Activated gamma-delta T cell treated with Interleukin-2 at 50 U/mL for 16 hours (primary cell): ENCODE data around the gene IFIT2.
"Not testable (repeated sequence)": the region's sequence is repeated elsewhere in the genome, so short reads cannot be mapped to it uniquely, and the experiment has no call there.

Experiments used
- DNase-seq: peaks from one replicate; pipeline ENCODE4 v3.0.0-alpha.2; 2020

IFIT2 gene

DNA sequence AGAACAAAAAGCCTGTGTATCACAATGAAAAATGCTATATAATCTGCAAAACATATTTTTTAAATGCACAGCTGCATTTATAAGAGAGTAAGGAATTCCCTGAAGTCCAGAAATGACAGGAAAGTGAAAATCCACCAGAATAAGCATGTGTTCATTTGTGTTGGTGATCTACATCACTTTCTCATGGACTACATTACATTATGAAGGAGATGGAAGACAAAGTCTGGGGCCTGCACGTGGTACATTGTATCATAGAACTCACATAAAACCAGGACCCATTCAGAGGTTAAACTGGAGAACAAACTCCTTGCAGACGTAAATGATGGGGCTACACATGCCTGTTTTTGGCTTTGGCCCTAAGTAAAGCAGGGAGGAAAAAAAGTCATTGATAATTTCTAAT is 42.3 kb downstream of the IFIT2 start:
- no peak for DNase-seq

DNA sequence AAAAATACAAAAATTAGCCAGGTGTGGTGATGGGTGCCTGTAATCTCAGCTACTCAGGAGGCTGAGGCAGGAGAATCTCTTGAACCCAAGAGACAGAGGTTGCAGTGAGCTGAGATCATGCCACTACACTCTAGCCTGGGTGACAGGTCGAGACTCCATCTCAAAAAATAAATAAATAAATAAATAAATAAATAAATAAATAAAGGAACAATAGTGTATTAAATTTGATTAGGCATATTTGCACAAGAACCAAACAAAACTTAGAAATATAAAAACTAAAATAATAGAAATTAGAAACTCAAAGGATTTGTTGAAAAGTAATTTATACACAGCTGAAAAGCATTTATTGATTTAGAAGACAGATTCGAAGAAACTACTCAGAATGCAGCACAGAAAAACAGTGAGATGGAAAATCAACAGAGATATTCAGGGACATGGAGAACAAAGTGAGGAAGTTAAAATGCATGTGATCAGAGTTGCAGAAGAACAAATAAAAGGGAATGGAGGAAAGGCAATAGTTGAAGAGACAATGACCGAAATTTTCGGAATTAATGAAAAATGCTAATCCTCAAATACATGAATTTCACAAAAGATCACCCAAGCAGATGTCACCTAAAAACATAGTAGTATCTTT is 43.6 kb downstream of the IFIT2 start:
- no peak for DNase-seq

DNA sequence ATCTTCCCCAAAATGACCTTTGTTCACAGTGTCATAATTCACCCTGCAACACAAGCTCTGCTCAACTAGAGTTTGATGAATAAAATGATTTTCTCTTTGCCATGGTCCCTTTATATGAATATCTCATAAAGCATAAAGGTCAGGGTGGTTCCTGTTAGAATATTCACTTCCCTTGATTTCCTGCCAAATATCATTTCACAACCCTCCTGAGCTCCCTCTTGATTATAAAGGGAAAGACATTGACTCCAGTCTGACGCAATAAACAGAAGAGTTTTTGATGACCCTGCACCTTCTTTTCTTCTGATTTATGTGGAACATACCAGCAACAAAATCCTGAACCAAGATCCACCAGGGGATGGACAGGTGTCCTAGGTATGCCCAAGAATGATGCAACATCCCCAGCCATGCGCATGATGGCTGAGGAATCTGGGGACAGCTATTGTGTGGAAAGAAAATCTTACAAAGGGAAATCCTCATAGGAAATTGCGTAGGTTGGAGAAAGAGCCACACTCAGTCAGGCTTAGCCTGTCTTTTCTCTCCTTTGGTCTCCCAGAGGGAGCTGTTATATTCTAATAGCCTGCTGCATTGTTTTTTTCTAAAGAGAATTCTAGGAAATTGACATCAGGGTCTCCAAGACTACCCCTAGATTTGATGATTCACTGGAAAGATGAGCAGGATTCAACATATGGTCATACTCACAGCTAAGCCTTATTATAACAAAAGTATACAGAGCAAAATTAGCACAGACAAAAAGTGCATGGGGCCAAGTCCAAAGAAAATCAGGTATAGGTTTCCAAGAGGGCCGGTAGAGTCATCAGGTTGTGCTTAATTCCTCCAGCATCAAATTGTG is 44.8 kb downstream of the IFIT2 start:
- DNase-seq, result no peak

DNA sequence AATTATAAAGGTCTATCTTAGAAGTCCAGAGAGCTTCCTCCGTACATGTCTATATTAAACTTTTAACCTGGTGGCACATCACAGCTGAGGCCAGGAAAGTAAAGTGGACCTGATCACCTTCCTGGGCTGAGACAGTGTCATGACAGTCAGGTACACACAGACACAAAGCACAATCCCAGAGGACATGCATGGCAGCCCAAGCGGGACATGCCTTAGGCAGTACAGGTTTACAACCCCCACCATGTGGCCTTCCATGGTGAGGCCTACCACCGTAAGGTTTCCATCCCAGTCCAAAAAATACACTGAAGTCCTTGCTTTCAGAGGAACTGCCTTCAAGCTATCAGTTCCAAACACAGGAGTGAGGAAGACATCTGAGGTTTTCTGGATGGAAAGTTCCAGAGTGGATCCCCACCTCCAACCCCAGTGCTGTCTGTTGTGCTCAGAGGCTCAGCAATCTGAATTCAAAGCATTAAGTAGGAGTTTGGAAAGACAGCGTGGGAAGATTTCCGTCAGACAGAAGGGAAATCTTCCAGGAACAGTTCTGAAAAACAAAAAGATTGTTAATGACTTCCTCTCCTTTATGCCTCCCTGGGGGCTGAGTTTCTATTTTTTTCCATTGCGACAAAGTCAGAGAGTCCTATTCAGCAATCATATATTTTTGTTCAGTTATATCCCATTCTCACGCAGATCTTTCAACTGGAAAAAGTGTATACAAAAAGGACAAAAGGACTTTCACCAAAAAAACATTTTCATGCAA is 46.0 kb downstream of the IFIT2 start:
- DNase-seq, result no peak

GRCh38 chr10:89348481-89348880 is 46.6 kb downstream of the IFIT2 start:
- DNase-seq, result no peak

- no peak for DNase-seq
These were observed 47.1 kb downstream of the IFIT2 start for GRCh38 chr10:89348975-89349374.

- DNase-seq, result not testable (repeated sequence)
These were observed 48.9 kb downstream of the IFIT2 start for GRCh38 chr10:89350631-89351315.

GRCh38 chr10:89351412-89351779 is 49.5 kb downstream of the IFIT2 start:
- DNase-seq, result no peak

DNA sequence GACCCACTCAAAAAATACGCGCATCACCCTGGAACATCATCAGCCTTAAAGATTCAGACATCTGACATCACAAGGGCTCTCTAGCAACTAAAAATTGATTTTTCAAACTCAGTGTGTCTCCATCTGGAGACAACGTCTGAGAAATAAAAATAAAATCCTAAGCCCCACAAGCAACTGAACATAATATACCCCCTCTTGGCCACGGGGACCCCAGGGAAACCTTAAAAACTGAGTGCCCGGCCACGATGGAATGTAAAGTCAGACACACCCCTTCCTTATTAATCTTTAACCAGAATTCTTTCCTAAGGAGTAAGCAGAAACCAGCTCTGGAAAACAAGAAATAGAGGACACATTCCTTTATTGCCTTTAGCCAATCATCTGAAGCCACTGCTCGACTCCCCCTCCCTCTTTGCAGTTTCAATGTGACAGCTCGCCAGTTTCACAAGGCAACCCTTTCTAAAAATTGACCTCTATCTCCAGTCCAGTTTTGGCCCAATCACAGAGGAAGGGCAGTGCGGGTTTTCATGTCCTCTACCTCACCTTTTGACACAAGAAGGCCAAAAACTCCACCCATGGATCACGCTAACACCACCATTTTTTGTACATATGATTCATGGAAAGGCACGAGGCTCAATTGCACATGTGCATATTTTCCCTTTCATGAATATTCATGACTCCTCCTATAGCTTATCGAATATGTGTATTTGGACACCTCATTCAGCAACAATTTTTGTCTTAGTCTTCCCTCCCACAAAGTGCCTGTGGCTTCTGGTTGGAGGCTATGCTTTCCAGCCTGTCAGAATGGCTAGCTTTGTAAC is 50.1 kb downstream of the IFIT2 start:
- DNase-seq, result no peak

DNA sequence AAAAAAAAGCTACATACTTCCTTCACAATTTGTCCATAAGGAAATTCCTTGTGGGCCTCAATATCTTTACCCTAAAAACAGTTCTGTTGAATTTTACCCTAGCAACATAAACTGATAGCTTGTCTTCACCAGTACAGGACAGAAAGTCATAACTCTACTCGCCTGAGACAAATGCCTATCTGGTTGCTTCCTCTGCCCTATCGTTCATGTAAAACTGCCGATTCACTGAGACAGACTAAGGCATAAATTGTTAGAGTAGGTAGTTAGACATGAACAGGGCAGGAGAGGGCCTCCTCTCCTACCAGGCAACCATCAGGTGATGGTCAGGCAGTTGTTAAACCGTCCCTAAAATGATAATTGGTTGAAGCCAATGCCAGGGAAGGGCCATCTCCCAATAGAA is 51.0 kb downstream of the IFIT2 start:
- DNase-seq, result no peak

GRCh38 chr10:89355394-89355931 is 53.6 kb downstream of the IFIT2 start:
- no peak for DNase-seq

DNA sequence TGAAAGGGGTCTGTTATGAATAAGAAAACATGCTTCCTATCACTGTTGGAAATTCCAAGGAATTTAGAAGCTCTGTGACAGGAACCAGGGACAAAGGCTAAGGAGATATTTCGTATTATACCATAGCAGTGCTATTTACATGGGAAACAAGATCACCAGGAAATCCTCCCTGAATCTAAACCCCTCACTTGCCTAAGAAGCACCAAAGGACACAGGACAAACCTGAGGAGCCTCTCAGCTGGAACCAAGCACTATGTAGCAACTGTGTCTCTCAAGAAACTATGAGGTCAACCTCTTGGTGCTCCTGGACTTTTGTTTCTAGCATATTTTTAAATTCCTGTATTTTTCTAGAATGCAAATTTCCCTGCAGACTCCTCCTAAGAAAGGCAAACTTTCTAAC is 55.2 kb downstream of the IFIT2 start:
- DNase-seq, result no peak

- DNase-seq, result no peak
These were observed 56.1 kb downstream of the IFIT2 start for GRCh38 chr10:89357975-89358374.
